ENCODE data around the gene RNF217. TPM values are rescaled to one million over a fixed set of nuclear protein-coding genes. Genes with fewer than 3 reads are reported as not detected.
A peak's percentile ranks its signal among the peaks of the same experiment; 100 is the strongest.

Gene RNF217
- total RNA-seq, 4 donors from 2014 or later, result 6.0 to 24.3 (median 16.0) TPM

DNA sequence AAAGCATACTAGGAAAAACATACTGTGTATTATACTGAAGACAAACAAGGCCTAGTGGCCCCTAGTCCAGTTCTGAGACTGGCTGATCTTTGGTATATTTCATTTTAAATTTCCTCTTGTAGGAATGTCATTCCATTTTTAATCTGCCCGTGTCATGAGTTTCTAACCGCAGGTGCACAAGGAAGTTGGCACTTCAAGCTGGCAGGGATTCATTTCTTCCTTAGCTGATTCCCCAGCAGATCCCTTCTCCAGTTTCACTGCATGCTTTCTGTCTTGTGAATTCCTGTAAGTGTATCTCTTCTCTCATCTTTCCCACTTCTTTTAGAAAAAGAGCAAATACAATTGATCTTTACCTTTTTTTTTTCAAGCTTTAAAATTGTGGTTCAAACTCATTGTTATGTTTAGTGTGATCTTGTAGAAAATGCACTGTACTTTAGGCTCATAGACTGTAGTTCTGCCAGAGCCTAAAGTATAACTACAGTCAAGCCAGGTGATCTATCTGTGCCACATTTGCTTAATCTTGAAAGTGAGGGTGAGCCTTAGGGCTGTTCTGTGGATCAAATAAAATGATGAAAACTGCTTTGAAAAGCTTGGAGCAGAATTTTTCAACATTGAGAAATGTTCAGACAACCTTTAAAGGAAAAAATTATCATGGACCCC, 37.0 kb downstream of the RNF217 start:
- Histone ChIP-seq H3K4me1 (peaks cover 0 to 29% (median 4%) of the 10 kb centered on the region in 4 donors), H3K9me3 (no peaks in the 10 kb centered on the region), H3K36me3 (no peaks in the 10 kb centered on the region), H3K27ac (peak overlapping the region; percentile 16 to 57 (median 40)), H3K4me3 (no peak overlapping the region), H3K27me3 (no peaks in the 10 kb centered on the region)
- DNase-seq, result peak; percentile 29
- intact Hi-C loops (cut with DNase I; ENCODE audit: low total_unique reads), result no loop called here
- no peak for TF ChIP-seq EP300 (IDR thresholded peaks at IDR 0.05; ENCODE audit: low read depth)
- no peak for TF ChIP-seq POLR2A (IDR thresholded peaks at IDR 0.05)
- TF ChIP-seq POLR2AphosphoS5 (IDR thresholded peaks at IDR 0.05), result no peak
- TF ChIP-seq, protein P1, sequence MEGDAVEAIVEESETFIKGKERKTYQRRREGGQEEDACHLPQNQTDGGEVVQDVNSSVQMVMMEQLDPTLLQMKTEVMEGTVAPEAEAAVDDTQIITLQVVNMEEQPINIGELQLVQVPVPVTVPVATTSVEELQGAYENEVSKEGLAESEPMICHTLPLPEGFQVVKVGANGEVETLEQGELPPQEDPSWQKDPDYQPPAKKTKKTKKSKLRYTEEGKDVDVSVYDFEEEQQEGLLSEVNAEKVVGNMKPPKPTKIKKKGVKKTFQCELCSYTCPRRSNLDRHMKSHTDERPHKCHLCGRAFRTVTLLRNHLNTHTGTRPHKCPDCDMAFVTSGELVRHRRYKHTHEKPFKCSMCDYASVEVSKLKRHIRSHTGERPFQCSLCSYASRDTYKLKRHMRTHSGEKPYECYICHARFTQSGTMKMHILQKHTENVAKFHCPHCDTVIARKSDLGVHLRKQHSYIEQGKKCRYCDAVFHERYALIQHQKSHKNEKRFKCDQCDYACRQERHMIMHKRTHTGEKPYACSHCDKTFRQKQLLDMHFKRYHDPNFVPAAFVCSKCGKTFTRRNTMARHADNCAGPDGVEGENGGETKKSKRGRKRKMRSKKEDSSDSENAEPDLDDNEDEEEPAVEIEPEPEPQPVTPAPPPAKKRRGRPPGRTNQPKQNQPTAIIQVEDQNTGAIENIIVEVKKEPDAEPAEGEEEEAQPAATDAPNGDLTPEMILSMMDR (IDR thresholded peaks at IDR 0.05), result no peak
- in situ Hi-C loops (cut with MboI; ENCODE audit: low pct_ligation_motif_present in 1 of 4, low pct_unique_long_range_greater_than_20kb in 1 of 4, low sequenced_read_pairs in 3 of 4), result no loop called here
- WGBS, 2 donors (ENCODE audit: low coverage in 1 of 2), result 19 to 33% methylated on average over 2 of the region's 2 CpGs

GRCh38 chr6:125001684-125002405, 39.6 kb downstream of the RNF217 start:
- no peak overlapping the region for H3K4me3 ChIP-seq
- no peak for DNase-seq
- intact Hi-C loops (cut with DNase I; ENCODE audit: low total_unique reads), result no loop called here
- in situ Hi-C loops (cut with MboI; ENCODE audit: low pct_ligation_motif_present in 1 of 4, low pct_unique_long_range_greater_than_20kb in 1 of 4, low sequenced_read_pairs in 3 of 4), result no loop called here
- no peak overlapping the region for H3K27ac ChIP-seq
- no peaks in the 10 kb centered on the region for H3K36me3 ChIP-seq
- WGBS, 2 donors (ENCODE audit: low coverage in 1 of 2), result 56 to 59% methylated on average over 4 of the region's 4 CpGs
- no peak for TF ChIP-seq EP300 (IDR thresholded peaks at IDR 0.05; ENCODE audit: low read depth)
- no peak for TF ChIP-seq POLR2AphosphoS5 (IDR thresholded peaks at IDR 0.05)
- TF ChIP-seq POLR2A (IDR thresholded peaks at IDR 0.05), result no peak
- TF ChIP-seq, protein P1 (IDR thresholded peaks at IDR 0.05), result no peak
- H3K9me3 ChIP-seq, result no peaks in the 10 kb centered on the region
- H3K4me1 ChIP-seq, result peaks cover 0 to 16% (median 4%) of the 10 kb centered on the region in 4 donors
- no peaks in the 10 kb centered on the region for H3K27me3 ChIP-seq

DNA sequence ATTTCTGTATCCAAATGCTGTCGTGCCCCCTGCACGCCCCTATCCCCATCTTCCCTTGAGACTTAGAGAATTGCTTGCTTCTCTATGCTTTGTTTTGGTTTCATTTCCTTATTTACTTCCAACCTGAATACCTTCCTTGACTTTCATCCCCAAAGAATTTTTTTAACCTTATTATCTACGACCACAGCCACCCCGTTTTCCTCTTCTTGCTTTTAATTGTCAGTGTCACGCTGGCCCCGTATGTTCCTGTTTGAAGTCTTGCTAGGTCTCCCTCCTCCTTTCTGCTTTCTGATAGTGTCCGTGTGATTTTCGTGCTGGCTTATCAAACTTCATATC, 40.1 kb downstream of the RNF217 start:
- no peaks in the 10 kb centered on the region for H3K27me3 ChIP-seq
- no peak overlapping the region for H3K27ac ChIP-seq
- in situ Hi-C loops (cut with MboI; ENCODE audit: low pct_ligation_motif_present in 1 of 4, low pct_unique_long_range_greater_than_20kb in 1 of 4, low sequenced_read_pairs in 3 of 4) (no loop called here), intact Hi-C loops (cut with DNase I; ENCODE audit: low total_unique reads) (no loop called here)
- no peak for DNase-seq
- no peak overlapping the region for H3K4me3 ChIP-seq
- no peaks in the 10 kb centered on the region for H3K9me3 ChIP-seq
- peaks cover 0 to 16% (median 4%) of the 10 kb centered on the region in 4 donors for H3K4me1 ChIP-seq
- WGBS, 2 donors (ENCODE audit: low coverage in 1 of 2), result 67 to 74% methylated on average over 8 of the region's 8 CpGs
- TF ChIP-seq POLR2AphosphoS5 (IDR thresholded peaks at IDR 0.05), result no peak
- TF ChIP-seq POLR2A (IDR thresholded peaks at IDR 0.05), result no peak
- no peak for TF ChIP-seq EP300 (IDR thresholded peaks at IDR 0.05; ENCODE audit: low read depth)
- no peaks in the 10 kb centered on the region for H3K36me3 ChIP-seq

DNA sequence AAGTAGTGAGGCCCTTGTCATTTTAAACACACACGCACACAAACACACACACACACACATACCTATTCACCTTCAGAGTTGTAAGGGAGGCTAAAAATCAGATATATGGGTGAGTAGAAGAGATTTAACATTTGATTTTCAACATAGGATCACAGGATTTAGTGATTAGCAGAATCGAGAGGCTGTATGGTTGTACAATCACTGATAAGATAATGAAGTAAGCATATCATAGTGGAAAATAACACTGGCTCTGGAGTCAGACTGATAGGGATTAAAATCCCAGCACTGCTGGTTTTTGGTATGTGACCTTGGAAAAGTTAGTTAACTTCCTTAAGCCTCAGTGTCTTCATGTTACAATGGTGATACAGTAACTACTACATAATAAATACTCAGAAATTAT, 40.8 kb downstream of the RNF217 start:
- Histone ChIP-seq H3K4me1 (peaks cover 0 to 16% (median 4%) of the 10 kb centered on the region in 4 donors), H3K36me3 (no peaks in the 10 kb centered on the region), H3K27ac (no peak overlapping the region), H3K27me3 (no peaks in the 10 kb centered on the region), H3K4me3 (no peak overlapping the region), H3K9me3 (no peaks in the 10 kb centered on the region)
- no peak for TF ChIP-seq POLR2A (IDR thresholded peaks at IDR 0.05)
- TF ChIP-seq, protein P1 (IDR thresholded peaks at IDR 0.05), result no peak
- WGBS, 2 donors (ENCODE audit: low coverage in 1 of 2), result 75 to 84% methylated on average over 2 of the region's 2 CpGs
- in situ Hi-C loops (cut with MboI; ENCODE audit: low pct_ligation_motif_present in 1 of 4, low pct_unique_long_range_greater_than_20kb in 1 of 4, low sequenced_read_pairs in 3 of 4) (no loop called here), intact Hi-C loops (cut with DNase I; ENCODE audit: low total_unique reads) (no loop called here)
- no peak for DNase-seq

Data from transverse colon (tissue), 4 donors.